EH (cell line): ENCODE results near the gene PIK3C3.

Experiments
- DNase-seq: peaks from one replicate; pipeline ENCODE4 v3.0.0-alpha.2; 2015; ENCODE audit warnings: low read depth

PIK3C3 gene

DNA sequence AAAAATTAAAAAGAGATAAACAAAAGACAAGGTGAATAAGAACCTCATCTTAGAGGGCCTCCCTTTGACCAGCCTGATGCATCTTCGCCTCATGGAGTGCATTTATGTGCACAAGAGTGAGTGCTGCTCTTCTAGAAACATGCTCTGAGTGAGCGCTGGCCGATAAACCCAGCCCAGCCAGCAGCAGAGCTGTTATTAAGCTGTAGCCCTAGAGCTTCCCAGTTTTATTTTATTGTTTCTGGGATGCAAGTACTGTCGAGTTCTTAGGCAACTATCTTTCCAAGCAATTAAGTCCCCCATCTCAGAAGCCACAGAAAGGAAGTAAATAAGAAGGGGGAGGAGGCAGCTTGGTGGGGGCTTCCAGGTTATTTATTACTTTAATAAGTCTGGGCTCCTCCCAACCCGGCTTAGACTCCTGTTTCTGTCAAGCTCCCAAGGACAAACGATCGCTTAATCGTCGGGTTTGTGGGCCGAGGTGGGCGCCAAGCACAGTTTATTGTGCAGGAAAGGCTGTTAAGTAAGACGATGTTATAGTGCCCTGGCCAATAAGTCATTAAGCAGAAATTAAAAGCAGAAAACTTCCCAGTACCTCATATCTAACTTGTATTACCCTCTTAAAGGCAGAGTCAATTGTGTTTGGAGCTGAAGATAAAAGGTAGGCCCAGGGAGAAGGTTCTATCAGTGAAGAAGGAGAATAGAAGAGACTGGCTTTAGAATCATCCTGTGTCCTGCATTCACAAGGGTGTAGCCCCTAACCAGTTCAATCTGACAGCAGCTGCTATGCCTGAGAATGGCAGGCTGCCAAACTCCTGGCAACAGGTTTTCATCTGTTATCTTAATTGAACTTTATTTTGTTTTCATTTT is 176.3 kb downstream of the PIK3C3 start:
- no peak for DNase-seq

DNA sequence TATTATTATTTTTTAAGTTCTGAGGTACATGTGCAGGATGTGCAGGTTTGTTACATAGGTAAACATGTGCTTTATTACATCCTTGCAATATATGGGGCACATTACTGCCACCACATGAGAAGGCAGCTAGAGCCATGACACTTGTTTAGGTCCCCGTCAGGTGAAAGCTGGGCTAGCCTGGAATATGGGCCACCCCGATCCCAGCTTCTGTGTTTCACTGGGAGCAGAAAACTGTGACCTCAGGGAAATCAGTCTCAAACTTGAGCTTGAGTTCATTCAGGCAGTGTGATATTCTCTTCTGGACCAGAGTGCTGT is 176.9 kb downstream of the PIK3C3 start:
- DNase-seq, result no peak
